Measurements from ENCODE around the gene PAX7. TPM values are rescaled to one million over a fixed set of nuclear protein-coding genes. Genes with fewer than 3 reads are reported as not detected.

PAX7 gene
- total RNA-seq, 1 experiment from 2014 or later = 0.15 TPM

DNA sequence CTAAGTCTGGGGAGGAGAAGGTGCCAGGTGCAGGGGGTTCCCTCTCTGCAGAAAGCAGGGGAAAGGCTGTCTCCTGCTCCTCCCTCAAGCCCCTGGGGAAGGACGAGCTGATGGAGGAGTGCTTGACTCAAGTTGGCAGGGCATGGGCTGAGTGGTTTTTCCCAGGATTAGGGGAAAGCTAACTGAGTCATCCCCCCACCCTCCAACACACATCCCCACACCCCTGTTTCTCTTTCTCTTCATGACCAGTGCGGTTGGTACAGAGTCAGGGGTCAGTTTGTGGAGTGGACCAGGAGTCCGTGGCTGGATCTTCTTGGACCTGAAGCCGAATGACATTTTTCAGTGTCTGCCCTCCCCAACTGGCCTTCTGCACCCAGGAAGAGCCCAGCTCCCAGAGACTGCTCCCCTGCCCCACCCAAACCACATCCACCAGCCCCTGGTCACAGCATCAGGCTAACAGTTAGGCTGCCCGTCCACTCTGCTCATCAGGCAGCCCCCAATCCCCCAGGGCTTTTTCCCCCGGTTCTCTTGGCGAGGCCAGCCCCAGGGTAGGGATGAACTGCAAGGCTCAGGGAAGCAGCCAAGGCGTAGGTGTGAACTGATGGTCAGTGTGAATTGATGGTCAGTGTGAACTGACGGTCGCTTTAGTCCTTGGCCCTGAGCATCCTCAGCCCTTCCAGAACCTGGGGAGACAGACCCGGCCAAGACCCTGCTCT, 81.0 kb downstream of the PAX7 start:
- no peak overlapping the region for H3K4ac ChIP-seq (ENCODE audit: low read depth, low read length)
- H4K5ac ChIP-seq (ENCODE audit: insufficient read length, low read depth, low read length) = no peak overlapping the region
- DNase-seq = no peak
- H3K23me2 ChIP-seq (ENCODE audit: insufficient read length, low read depth, low read length, poor library complexity, severe bottlenecking) = peaks cover 5% of the 10 kb centered on the region
- no peak overlapping the region for H2BK5ac ChIP-seq (ENCODE audit: insufficient read length, low read length)
- whole genome bisulfite sequencing (ENCODE audit: extremely low coverage, insufficient read length, low lambda C conversion rate) = no CpG with 5 or more reads among the region's 11 CpGs
- H2AFZ ChIP-seq (ENCODE audit: low read length) = no peak overlapping the region
- H2BK120ac ChIP-seq (ENCODE audit: low read depth, low read length, poor library complexity, severe bottlenecking) = no peak overlapping the region
- H3K9ac ChIP-seq (ENCODE audit: extremely low read depth, insufficient read length, low read length) = no peak overlapping the region
- H2BK20ac ChIP-seq (ENCODE audit: low read depth, low read length, poor library complexity, severe bottlenecking) = no peak overlapping the region
- H3K4me3 Mint-ChIP-seq = no peak overlapping the region
- no peaks in the 10 kb centered on the region for H4K20me1 ChIP-seq (ENCODE audit: control insufficient read depth, insufficient read depth, insufficient read length)
- peaks cover 5% of the 10 kb centered on the region; the same call in 1 of the 2 replicates for H3K27me3 ChIP-seq (ENCODE audit: insufficient read depth, low read length)
- no peak overlapping the region for H3K56ac ChIP-seq (ENCODE audit: insufficient read length, low read depth, low read length)
- H3K79me1 ChIP-seq (ENCODE audit: insufficient read depth, low read depth, low read length, poor library complexity, severe bottlenecking) = no peaks in the 10 kb centered on the region
- TF ChIP-seq, protein P1, sequence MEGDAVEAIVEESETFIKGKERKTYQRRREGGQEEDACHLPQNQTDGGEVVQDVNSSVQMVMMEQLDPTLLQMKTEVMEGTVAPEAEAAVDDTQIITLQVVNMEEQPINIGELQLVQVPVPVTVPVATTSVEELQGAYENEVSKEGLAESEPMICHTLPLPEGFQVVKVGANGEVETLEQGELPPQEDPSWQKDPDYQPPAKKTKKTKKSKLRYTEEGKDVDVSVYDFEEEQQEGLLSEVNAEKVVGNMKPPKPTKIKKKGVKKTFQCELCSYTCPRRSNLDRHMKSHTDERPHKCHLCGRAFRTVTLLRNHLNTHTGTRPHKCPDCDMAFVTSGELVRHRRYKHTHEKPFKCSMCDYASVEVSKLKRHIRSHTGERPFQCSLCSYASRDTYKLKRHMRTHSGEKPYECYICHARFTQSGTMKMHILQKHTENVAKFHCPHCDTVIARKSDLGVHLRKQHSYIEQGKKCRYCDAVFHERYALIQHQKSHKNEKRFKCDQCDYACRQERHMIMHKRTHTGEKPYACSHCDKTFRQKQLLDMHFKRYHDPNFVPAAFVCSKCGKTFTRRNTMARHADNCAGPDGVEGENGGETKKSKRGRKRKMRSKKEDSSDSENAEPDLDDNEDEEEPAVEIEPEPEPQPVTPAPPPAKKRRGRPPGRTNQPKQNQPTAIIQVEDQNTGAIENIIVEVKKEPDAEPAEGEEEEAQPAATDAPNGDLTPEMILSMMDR (conservative IDR thresholded peaks at IDR 0.05) = no peak
- H3K14ac ChIP-seq (ENCODE audit: insufficient read depth, low read length) = no peak overlapping the region
- H2BK12ac ChIP-seq (ENCODE audit: insufficient read length, low read depth, low read length) = no peak overlapping the region
- no peak overlapping the region for H3K4me2 ChIP-seq (ENCODE audit: insufficient read depth, insufficient read length, low read length)
- H3K27ac Mint-ChIP-seq = no peak overlapping the region
- no peaks in the 10 kb centered on the region for H3K9me3 Mint-ChIP-seq
- no peaks in the 10 kb centered on the region for H3K79me2 ChIP-seq (ENCODE audit: insufficient read depth, low read length)
- no peak overlapping the region for H4K91ac ChIP-seq (ENCODE audit: insufficient read length, low read depth, low read length)
- no peaks in the 10 kb centered on the region for H3K9me3 ChIP-seq (ENCODE audit: control insufficient read depth, low read depth, low read length)
- peaks cover 6 to 14% of the 10 kb centered on the region in 2 experiments for H3K4me1 Mint-ChIP-seq
- no peak overlapping the region for H2AK5ac ChIP-seq (ENCODE audit: insufficient read length, low read length)
- no peaks in the 10 kb centered on the region for H3K4me1 ChIP-seq (ENCODE audit: insufficient read depth, low read length)
- H3T11ph ChIP-seq (ENCODE audit: low read length) = no peak overlapping the region
- no peak overlapping the region for H2BK15ac ChIP-seq (ENCODE audit: low read depth, low read length)
- H3K23ac ChIP-seq (ENCODE audit: insufficient read length, low read depth, low read length) = no peak overlapping the region
- H3K36me3 Mint-ChIP-seq (ENCODE audit: insufficient read depth in 1 of 3, low read depth in 3 of 3) = no peaks in the 10 kb centered on the region
- no peak overlapping the region for H4K8ac ChIP-seq (replicated peaks; ENCODE audit: insufficient read length, low read depth, low read length)
- H3K27ac ChIP-seq (ENCODE audit: insufficient read length, low read depth, low read length) = no peak overlapping the region
- peaks cover 92% of the 10 kb centered on the region for H3K27me3 Mint-ChIP-seq (ENCODE audit: low read depth)
- no peak overlapping the region for H3K18ac ChIP-seq (ENCODE audit: insufficient read length, low read depth, low read length)

All from H9 (cell line).